ENCODE results near the gene ZSWIM5.

DNA sequence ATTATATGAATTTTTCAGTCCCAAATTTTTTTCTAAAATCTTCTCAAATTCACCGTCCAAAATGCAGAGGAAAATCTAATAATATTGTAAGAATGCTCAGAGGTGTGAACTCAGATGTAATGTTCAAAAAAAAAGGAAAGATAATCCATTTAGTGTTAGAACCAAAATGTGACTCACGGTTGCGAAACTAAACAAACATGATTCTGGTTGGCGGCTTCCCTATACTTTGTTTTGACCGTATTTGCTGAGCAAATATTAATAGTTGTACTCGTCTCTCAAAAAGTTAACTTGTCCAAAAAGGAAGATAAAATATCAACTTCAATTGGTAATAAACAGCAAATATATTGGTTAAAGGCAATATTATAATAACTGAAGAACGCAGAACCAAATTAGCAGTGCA lies 34.4 kb downstream of the ZSWIM5 start:
- no peak for TF ChIP-seq EP300 (IDR thresholded peaks at IDR 0.05)
- TF ChIP-seq CTCF (IDR thresholded peaks at IDR 0.05), result no peak
- no peak for TF ChIP-seq POLR2A (IDR thresholded peaks at IDR 0.05)

Measured in upper lobe of left lung (tissue), 4 donors.